HG03521 (cell line): ENCODE measurements around the gene KIF22.
"Not testable (repeated sequence)": the region's sequence is repeated elsewhere in the genome, so short reads cannot be mapped to it uniquely, and the experiment has no call there.

Experiments
- ATAC-seq: cut with Tn5 transposase; IDR thresholded peaks from one replicate; pipeline ENCODE4 v1.9.1; 2021; ENCODE audit warnings: mild to moderate bottlenecking, moderate library complexity; ENCODE audit not compliant: unreplicated experiment

Gene KIF22

GRCh38 chr16:29790183-29790948 is at the start of gene KIF22:
KIF22 (plus strand) TSS chr16:29790751; CDS start chr16:29790760, 9 bp downstream.
- peak; percentile 95 for ATAC-seq

DNA sequence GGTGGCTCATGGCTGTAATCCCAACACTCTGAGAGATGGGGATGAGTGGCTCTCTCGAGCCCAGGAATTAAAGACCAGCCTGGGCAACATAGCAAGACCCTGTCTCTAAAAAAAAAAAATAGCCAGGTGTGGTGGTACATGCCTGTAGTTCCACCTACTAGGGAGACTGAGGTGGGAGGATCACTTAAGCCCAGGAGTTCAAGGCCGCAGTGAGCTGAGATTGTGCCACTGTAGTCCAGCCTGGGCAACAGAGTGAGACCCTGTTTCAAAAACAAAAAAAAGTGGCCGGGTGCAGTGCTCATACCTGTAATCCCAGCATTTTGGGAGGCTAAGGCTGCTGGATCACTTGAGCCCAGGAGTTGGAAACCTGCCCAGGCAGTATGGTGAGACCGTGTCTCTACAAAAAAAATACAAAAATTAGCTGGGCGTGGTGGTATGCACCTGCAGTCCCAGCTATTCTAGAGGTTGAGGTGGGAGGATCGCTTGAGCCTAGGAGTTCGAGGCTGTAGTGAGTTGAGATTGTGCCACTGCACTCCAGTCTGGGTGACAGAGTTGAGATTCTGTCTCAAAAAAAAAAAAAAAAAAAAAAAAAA is 47.8 kb upstream of the KIF22 start:
- ATAC-seq = no peak

DNA sequence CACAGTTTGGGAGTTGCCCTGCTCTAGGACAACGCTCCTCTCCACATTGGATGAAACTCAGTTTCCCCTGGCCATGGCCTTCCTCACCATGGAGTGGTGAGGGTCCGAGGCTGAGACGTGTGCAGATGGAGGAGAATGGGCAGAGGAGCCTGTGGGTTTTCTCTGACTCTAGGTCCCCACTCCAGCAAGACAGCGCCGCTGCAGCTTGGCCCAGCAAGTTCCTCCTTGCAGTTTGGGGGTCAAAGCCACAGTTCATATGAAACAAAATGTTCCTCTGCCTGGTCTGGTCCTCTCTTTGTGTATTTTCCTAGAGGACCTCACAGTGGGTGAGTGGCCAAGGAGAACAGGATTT is 47.1 kb upstream of the KIF22 start:
- ATAC-seq = no peak

GRCh38 chr16:29743827-29744531 is 46.6 kb upstream of the KIF22 start:
- ATAC-seq = no peak

GRCh38 chr16:29744541-29745101 is 45.9 kb upstream of the KIF22 start:
- no peak for ATAC-seq

GRCh38 chr16:29745121-29745852 is 45.3 kb upstream of the KIF22 start:
- peak; percentile 48 for ATAC-seq

DNA sequence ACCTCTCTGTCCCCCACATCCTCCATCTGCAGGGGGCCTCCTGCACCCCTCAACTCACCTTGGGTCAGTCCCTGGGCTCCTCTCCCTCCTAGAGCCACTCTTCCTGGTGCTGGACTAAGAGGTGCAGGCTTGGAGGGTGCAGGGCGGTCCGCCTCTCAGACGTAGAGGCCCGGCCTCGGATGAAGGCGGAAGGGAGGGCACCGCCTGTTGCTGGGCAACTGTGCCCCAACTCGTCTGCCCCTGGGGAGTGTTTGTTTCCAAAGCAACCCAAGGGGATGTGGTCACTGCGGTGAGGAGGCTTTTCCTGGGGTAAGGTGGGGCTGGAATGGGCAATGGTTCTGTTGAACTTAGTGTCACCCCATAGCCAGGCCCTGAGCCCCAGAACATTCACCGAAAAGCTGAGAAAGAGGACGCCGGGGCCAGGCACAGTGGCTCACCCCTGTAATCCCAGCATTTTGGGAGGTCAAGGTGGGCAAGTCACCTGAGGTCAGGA is 44.7 kb upstream of the KIF22 start, which contains the start of gene C16orf54:
Gene C16orf54 (minus strand): TSS at position 138 of the 493 bp plus-strand sequence. CDS start 1,039 bp downstream, outside the sequence.
- peak; percentile 79 for ATAC-seq

DNA sequence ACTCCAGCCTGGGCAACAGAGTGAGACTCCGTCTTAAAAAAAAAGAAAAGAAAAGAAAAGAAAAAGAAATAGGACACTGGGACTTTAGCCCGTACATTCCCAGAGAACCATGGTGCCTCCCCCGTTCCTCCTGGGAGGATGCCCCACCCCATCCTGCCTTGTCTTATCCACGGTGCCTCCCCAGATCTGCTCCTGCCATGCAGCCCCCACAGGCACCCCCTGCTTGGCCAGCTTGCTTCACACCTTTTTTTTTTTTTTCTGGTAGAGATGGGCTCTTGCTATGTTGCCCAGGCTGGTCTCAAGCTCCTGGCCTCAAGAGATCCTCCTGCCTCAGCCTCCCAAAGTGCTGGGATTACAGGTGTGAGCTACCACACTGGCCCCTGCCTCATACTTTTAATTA is 44.0 kb upstream of the KIF22 start:
- ATAC-seq = not testable (repeated sequence)

GRCh38 chr16:29747947-29748759 is 42.4 kb upstream of the KIF22 start:
- no peak for ATAC-seq

- ATAC-seq = not testable (repeated sequence)
Observed at GRCh38 chr16:29748760-29749149, 41.8 kb upstream of the KIF22 start.

GRCh38 chr16:29753516-29753915 is 37.0 kb upstream of the KIF22 start:
- ATAC-seq = no peak

- ATAC-seq = no peak
Observed at GRCh38 chr16:29756654-29757053, 33.9 kb upstream of the KIF22 start.

DNA sequence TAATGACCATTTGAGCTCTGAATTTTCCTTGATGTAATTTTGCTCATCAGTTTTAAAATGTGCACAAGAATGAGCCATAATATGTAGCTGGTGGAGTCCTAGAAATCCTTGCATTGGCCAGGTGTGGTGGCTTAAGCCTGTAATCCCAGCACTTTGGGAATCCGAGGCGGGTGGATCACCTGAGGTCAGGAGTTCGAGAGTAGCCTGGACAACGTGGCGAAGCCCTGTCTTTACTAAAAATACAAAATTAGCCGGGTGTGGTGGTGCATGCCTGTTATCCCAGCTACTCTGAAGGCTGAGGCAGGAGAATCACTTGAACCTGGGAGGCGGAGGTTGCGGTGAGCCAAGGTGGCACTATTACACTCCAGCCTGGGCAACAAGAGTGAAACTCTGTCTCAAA is 33.5 kb upstream of the KIF22 start:
- ATAC-seq = not testable (repeated sequence)

DNA sequence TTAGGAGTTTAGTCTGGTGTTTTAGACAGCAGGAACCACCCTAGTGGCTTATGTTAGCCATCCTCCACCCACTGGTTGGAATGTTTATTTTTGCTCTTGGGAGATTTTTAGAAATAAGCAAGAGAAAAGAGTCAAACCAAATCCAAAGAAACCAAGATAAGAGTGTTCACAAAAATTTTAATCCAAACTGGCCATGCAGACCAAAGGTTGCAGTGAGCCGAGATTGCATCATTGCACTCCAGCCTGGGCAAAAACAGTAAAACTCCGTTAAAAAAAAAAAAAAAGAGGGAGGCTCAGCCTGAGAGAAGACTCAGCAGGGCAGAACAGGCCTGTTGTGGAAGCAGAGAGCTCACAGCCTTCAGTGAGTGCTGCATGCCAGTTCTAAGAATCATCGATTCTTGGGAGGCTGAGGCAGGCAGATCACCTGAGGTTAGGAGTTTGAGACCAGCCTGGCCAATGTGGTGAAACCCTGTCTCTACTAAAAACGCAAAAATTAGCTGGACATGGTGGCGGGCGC is 32.5 kb upstream of the KIF22 start:
- no peak for ATAC-seq

DNA sequence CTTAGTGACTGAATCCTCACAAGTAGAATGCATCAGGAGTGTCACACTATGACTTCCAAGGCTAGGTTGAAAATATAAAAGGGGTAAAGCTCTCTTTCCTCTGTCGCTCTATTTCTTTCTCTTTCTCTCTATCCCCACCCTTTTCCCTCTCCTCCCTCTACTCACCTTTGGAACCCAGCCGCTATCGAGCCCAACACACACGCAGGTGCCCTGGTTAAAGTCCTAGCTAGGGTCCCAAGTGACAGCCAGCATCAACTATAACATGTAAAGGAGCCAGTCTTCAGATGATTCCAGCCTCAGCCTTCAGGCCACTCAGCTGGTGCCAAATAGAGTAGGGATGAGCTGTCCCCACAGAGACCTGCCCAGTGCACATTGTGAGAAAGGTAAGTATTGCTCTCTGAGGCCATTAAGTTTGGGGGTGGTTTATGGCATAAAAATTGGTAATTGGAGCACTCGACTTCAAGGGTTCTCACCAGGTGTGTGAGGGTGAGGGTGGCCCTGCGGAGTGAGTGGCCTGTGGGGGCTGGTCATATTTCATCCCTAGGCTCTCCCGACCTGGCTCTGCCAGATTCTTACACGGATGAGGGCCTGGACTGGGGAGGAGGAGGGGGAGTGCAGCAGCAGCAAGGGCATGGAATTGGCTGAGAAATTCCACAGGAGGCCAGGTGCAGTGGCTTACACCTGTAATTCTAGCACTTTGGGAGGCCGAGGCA is 29.8 kb upstream of the KIF22 start:
- ATAC-seq = no peak

DNA sequence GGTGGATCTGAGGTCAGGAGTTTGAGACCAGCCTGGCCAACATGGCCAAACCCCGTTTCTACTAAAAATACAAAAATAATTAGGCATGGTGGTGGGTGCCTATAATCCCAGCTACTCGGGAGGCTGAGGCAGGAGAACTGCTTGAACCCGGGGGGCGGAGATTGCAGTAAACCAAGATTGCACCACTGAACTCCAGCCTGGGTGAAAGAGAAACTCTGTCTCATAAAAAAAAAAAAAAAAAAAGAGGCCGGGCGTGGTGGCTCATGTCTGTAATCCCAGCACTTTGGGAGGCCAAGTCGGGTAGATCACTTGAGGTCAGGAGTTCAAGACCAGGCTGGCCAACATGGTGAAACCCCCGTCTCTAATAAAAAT is 29.3 kb upstream of the KIF22 start:
- not testable (repeated sequence) for ATAC-seq

DNA sequence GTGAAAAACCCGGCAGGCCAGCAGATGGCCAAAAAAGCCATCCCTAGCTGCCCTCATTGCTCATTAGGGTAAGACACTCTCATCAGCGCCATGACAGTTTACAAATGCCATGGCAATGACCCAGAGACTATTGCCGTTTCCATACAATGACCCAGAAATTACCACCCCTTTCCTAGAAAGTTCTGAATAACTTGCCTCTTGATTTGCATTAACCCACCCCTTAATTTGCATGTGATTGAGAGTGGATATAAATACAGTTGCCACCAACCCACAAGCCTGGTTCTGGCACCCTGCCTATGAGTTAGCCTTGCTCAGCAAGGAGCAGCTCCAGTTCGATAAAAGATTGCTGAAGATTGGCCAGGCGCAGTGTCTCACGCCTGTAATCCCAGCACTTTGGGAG is 28.7 kb upstream of the KIF22 start:
- no peak for ATAC-seq

- no peak for ATAC-seq
Observed at GRCh38 chr16:29763326-29763725, 27.2 kb upstream of the KIF22 start.
